GM12864 (cell line): ENCODE results near the gene SPIB.

Source experiments
- DNase-seq: peaks from one replicate; pipeline ENCODE4 v3.0.0-alpha.2; 2011; ENCODE audit warnings: low read depth
- H3K4me3 ChIP-seq: 2 replicates; pipeline ENCODE4 v1.5.1; 2011; ENCODE audit warnings: mild to moderate bottlenecking, low read depth, low read length, control low read depth
- CTCF ChIP-seq: IDR thresholded peaks from 2 replicates; pipeline ENCODE4 v1.5.1; 2011; ENCODE audit warnings: low read depth, mild to moderate bottlenecking, moderate library complexity, low read length, control low read depth, inconsistent platforms; ENCODE audit errors: missing control alignments

Gene SPIB

GRCh38 chr19:50420127-50420526 is 1.4 kb downstream of the SPIB start:
- H3K4me3 ChIP-seq: peak overlapping the region; percentile 64
- no peak for DNase-seq
- TF ChIP-seq CTCF: no peak

DNA sequence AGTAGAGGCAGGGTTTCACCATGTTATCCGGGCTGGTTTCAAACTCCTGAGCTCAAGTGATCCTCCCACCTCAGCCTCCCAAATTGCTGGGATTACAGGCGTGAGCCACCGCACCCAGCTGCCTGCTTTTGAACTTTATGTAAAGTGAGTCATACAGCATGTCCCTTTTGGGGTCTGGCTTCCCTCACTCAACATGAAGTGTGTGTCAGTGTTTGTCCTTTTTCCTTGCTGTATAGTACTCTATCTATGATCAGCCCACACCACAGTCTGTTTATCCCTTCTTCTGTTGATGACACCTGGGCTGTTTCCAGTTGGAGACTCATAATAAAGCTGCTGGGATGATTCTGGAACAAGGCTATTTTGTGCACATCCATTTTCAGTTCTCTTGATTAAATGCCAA is 2.1 kb downstream of the SPIB start:
- no peak for DNase-seq
- H3K4me3 ChIP-seq: peak overlapping the region; percentile 64; the same call in 1 of the 2 replicates
- no peak for TF ChIP-seq CTCF

DNA sequence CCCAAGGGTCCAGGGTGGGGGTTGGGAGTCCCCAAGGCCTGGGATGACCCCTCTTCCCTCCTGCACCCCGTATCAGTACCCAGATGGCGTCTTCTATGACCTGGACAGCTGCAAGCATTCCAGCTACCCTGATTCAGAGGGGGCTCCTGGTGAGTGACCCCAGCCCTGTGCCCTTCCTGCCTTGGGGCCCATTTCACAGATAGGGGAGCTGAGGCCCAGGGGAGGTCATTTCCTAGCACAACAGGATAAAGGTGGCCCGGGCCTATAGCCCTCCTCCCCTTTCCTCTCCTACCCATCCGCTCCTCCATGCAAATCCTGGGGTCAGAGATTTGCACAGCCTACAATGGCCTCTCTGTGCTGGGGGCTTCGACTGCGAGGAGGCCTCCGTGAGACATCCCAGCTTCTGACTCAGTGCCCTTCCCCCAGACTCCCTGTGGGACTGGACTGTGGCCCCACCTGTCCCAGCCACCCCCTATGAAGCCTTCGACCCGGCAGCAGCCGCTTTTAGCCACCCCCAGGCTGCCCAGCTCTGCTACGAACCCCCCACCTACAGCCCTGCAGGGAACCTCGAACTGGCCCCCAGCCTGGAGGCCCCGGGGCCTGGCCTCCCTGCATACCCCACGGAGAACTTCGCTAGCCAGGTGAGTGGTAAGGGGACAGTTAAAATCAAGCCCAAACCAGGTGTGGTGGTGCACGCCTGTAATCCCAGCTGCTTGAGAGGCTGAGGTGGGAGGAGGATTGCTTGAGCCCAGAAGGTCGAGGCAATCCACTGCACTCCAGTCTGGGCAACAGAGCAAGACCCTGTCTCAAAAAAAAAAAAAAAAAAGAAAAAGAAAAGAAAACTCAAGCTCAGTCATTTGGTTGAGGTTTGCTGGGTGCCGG is 3.9 kb downstream of the SPIB start:
- DNase-seq: no peak
- peak overlapping the region; percentile 38; the same call in 1 of the 2 replicates for H3K4me3 ChIP-seq
- TF ChIP-seq CTCF: no peak

- DNase-seq: no peak
- TF ChIP-seq CTCF: no peak
- H3K4me3 ChIP-seq: no peak overlapping the region
These were observed 4.8 kb downstream of the SPIB start for GRCh38 chr19:50423279-50424113.

DNA sequence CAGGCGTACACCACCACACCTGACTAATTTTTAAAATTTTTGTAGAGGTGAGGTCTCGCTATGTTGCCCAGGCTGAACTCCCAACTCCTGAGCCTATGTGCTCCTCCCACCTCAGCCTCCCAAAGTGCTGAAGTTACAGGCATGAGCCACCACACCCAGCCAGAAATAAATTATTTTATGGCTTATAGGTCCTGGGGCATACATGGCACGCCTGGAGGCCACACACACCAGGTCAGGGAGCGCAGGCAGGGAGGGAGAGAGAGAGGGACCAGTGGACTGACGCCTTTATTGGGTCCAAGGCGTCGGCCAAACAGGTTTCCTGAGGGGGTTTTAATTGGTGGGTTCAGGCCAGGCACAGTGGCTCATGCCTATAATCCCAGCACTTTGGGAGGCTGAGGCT is 6.8 kb downstream of the SPIB start:
- no peak for TF ChIP-seq CTCF
- H3K4me3 ChIP-seq: no peak overlapping the region
- no peak for DNase-seq

DNA sequence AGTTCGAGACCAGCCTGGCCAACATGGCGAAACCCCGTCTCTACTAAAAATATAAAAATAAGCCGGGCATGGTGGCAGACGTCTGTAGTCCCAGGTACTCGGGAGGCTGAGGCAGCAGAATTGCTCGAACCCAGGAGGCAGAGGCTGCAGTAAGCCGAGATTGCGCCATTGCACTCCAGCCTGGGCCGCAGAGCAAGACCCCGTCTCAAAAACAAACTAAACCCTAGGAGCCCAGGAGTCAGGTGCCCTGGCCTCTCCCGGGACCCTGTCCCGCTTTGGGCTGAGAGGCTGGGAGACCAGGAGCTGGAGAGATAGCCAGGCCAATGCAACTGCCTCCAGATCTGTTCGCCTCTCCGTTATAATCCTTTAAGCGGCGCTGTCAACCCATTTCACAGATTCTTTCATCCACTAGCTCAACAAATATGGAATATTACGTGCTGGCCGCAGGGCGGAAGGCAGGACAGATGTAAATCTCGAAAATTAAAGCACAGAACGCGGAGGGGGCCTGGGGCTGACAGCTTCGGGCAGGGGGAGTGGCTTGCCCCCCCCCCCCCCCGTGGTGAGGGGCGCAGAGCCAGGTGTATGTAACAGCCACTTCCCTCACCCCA is 8.7 kb downstream of the SPIB start:
- DNase-seq: no peak
- TF ChIP-seq CTCF: no peak
- no peak overlapping the region for H3K4me3 ChIP-seq
